ENCODE results near the gene ARSB. TPM values are rescaled to one million over a fixed set of nuclear protein-coding genes. Genes with fewer than 3 reads are reported as not detected.
A peak's percentile ranks its signal among the peaks of the same experiment; 100 is the strongest.

Gene ARSB
- total RNA-seq, 1 experiment from 2014 or later: 19.4 TPM

DNA sequence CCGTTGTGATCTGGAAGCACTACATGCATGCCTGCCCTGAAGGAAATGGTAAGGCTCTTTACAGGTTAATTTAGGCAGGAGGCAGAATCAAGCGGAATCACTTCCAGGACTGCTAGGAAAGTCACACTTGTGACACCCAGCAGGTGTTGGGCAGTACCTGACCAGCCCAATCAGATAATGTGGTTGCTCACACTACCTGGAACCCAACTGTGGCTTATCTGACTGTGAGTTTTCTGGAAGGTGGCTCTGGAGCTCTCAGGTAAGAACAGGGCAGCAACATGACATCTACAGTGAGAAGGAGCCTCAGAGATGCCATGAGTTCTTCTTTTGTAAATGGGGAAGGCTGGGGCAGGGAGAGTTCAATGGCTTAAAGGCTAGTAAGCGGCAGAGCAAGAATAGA, 146.4 kb downstream of the ARSB start:
- DNase-seq (ENCODE audit: low read depth): no peak

DNA sequence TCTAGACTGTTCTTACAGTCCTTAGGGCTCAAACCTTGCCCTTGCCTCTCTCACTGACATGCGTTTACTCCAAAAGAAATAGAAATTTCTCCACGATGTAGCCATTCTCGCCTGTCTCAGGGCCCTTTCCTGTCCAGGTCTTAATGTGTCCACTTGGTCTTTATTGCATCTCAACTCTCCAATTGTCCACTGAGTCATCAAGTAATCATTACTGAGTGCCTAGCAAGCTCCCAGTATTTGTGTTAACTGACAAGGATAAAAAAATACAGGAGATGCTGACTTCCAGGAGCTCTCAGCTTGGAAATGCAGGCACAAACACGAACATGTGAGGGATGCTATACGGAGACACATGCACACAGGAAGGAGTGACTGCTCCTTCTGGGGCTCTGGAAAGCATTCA, 147.3 kb downstream of the ARSB start:
- no peak for DNase-seq (ENCODE audit: low read depth)

DNA sequence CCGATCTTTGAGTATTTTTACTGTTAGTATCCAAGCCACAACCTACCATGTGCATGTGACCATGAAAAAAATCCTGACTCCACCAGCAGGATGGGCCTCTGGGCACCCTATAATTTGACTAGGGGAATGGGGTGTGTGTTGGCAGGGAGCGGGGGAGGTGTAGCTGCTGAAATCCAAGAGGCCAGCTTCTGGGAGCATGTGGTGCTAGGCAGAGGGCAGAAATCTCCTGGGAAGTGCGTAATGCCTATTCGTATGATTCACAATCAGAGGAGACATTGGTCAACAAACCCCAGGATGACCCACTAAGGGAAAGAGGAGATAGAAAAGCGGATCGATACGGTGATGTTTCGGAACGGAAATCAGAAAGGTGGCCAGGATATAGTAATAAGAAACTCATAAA, 149.9 kb downstream of the ARSB start:
- no peak for DNase-seq (ENCODE audit: low read depth)

DNA sequence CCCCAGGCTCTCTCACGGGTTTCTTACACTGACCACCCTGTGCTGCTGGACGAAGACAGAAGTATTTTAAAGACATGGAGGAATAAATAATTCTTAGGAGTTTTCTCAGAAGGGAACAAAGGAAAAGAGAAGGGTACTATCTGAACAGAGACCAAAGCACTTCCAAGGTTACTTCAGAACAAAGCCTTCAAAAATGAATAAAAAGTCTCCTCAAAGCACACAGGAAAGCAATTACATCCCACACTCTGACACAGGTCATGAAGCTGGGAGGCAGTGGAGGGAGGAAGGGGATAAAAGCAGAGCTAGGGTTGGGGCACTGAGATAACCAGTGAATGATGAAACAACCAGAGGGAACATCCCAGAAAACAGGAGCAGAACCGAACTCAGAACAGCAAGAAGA, 151.8 kb downstream of the ARSB start:
- no peak for DNase-seq (ENCODE audit: low read depth)

GRCh38 chr5:78830528-78831046, 154.5 kb downstream of the ARSB start:
- DNase-seq (ENCODE audit: low read depth): no peak

DNA sequence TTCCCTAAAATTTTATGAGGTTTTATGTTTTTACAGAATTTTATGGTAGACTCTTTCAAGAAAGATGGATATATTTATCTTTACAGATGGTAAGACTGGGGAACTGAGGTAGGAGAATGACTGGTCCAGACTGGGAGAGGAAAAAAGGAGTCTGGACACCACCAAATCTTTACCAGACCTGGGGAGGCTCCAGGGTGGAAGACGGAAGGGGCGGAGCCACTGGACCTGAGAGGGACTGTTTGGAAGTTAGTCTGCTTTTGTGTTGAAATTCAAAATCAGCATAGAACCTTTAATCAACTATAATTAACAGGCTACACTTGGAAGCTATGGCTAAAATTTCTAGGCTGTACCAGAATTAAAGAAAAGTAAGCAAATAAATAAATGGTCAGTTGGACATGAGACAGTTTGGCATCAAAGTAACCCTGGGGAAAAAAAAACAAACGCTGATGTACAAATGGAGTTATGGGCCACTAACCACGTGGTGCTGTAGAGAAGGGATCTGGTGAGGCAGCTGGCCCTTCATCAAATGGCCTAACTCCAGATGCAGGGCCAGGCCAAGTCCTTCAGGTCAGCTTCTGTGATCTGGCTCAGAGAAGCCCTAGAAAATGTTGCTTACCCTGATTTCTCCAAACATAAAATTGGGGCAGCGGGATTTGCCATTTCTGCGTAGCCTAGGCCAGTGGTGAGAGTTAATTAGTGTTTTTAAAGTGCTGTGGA, 155.1 kb downstream of the ARSB start:
- DNase-seq (ENCODE audit: low read depth): peak; percentile 37

- no peak for DNase-seq (ENCODE audit: low read depth)
Measured at GRCh38 chr5:78827725-78828124, 157.4 kb downstream of the ARSB start.

- no peak for DNase-seq (ENCODE audit: low read depth)
Measured at GRCh38 chr5:78824831-78825281, 160.3 kb downstream of the ARSB start.

DNA sequence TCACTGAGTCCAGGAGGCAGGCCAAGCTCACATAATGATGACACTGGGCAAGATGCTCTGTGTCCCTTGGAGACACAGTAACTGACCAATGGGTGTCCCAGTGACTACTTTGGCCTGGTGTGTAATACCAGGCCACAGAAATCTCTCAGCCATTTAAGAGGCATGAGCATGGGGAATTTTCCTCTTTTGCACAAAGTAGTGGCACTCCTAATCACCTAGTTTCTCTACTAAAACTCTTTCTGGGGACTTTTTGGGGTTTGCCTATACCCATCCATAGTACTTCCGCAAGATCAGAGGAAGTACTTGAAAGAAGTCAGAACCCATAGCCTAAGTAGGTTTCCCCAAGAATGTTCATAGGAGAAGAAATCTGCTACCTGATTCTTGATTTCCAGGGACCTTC, 161.9 kb downstream of the ARSB start:
- no peak for DNase-seq (ENCODE audit: low read depth)

- no peak for DNase-seq (ENCODE audit: low read depth)
Measured at GRCh38 chr5:78821536-78822021, 163.5 kb downstream of the ARSB start.

- DNase-seq (ENCODE audit: low read depth): no peak
Measured at GRCh38 chr5:78819707-78820106, 165.4 kb downstream of the ARSB start.

- no peak for DNase-seq (ENCODE audit: low read depth)
Measured at GRCh38 chr5:78819166-78819565, 165.9 kb downstream of the ARSB start.

GRCh38 chr5:78816143-78816765, 168.9 kb downstream of the ARSB start:
- peak; percentile 42 for DNase-seq (ENCODE audit: low read depth)

DNA sequence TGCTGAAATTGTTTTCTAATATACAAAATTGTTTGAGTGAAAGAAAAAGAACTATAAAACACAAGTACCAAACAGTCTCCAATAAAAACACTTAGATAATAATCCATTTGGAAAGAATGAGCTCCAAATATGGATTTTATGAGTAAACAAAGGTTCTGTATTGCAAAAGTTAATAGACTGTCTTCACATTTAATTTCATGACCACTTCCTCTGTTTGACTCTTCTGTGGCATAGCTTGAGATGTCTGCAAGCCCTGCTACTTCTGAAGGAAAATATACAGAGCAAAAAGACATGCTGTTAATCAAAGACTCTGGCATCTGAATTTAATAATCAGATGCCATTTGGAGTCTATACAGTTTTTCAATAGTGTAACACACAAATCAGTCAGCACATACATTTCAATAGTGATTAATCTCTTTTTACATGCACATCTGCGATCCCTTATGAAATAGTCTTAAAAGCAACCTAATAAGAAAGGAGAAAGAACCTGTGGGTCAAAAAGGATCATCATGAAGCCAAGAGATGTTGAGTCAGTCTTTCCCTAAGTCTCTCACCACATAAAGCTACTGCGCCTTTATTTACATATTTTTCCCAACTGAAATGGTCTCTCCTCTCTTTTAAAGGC, 171.1 kb downstream of the ARSB start:
- peak; percentile 23 for DNase-seq (ENCODE audit: low read depth)

DNA sequence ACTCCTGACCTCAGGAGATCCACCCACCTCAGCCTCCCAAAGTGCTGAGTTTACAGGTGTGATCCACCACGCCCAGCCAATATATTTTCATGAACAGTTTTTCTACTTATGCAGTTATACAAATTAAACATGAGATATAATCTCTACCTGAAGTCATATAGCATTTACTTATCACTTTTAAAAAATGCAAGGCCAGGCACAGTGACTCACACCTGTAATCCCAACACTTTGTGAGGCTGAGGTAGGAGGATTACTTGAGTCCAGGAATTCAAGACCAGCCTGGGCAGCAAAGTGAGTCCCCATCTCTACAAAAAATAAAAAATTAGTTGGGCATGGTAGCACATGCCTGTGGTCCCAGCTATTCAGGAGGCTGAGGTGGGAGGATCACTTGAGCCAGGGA, 171.8 kb downstream of the ARSB start:
- DNase-seq (ENCODE audit: low read depth): peak; percentile 46

DNA sequence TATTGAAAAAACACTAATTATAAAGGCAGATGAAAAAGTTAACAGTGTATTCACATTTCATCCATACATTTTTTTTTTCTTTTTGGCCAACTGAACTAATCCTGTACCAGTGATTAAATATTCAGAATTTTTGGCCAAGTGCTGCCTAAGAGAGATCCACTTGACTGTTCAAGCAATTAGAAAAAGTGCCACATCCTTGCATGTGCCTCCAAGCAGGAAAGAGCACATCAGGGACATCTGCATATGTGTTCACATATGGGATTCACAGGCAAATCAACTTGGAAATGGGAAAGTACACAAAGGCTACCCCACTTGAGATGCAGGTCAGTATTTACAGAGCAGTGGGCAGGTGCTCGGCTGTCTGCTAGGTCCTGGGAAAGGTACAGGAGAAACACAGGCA, 173.2 kb downstream of the ARSB start:
- no peak for DNase-seq (ENCODE audit: low read depth)

- no peak for DNase-seq (ENCODE audit: low read depth)
Measured at GRCh38 chr5:78811121-78811817, 173.8 kb downstream of the ARSB start.

DNA sequence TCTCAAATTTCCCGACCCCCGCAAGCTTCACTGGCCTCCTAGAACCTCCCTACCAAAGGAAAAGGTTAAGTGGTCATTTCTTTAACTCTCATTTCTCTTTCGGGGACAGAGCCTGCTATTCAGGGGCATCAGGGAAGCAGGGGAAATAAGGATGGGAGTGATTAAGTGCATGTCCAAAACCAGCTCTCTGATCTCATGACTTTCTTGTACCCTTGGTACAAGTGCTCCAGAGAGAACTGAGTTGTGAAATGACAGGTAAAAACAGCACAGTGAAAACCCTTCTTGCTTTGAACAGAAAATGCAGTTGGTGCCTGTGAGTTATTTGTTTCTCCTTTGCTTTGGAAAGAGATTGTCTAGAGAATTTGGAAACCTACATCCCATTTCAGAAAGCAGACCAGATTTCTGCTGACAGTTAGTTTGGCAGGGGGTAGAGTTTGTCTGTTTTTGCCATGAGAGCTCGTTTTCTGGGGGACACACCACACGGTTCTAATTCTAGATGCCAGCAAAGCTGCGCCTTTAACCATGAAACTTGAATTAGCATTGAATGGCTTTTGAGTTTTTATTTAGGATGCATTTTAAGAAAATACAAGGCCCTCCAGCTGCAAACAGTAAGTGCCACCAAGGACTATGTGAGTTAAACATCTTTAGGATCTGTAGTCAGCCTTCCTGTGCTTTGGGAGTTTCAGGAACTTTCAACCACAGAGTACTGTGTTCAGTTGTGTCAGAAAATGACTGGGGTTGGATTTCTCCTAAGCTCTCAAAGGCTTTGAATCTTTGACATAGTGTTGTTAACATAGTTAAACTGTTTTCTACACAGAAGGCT, 174.8 kb downstream of the ARSB start:
- no peak for DNase-seq (ENCODE audit: low read depth)

- DNase-seq (ENCODE audit: low read depth): no peak
Measured at GRCh38 chr5:78809444-78809843, 175.7 kb downstream of the ARSB start.

DNA sequence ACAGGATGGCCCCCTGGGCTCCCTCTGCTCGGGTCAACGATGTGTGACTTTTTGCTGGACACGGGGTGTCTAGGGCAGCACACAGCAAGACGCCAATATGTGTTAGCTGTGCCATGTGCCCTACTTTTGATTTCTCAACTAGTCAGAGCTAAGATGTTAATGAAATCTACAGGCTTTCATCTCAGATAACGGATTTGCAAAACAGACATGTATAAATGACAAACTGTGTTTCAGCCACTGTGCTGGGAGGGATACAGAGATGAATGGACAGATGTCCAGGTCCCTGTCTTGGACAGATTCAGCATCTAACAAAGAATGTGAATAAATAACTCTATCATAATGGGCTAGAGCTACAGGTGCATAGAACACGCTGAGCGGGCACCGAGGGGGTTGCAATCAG, 176.3 kb downstream of the ARSB start:
- no peak for DNase-seq (ENCODE audit: low read depth)

DNA sequence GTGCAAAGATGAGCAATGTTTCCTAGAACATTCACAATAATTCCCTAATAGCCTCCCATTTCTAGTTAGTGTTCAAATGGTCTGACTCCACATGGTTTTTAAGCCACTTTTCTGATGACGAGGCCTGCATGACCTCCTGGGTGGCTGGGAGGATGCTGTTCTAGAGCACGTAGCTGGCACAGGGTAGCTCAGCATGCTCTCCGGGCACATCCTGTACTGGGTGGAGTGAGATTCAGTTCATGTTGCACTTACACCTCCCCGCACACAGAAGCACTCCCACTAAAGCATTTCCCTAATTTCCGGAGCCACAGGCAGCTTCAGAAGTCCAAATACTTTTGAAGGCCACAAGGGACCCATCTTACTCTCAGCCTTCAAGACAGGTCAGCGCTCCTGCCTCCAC, 176.7 kb downstream of the ARSB start:
- DNase-seq (ENCODE audit: low read depth): no peak

Data from M059J (cell line).